GM21381 (cell line): Measurements from ENCODE around the gene TTLL7.

Experiments
- ATAC-seq: cut with Tn5 transposase; IDR thresholded peaks from one replicate; pipeline ENCODE4 v1.9.1; 2021; ENCODE audit warnings: mild to moderate bottlenecking, moderate library complexity; ENCODE audit not compliant: unreplicated experiment

The TTLL7 gene

DNA sequence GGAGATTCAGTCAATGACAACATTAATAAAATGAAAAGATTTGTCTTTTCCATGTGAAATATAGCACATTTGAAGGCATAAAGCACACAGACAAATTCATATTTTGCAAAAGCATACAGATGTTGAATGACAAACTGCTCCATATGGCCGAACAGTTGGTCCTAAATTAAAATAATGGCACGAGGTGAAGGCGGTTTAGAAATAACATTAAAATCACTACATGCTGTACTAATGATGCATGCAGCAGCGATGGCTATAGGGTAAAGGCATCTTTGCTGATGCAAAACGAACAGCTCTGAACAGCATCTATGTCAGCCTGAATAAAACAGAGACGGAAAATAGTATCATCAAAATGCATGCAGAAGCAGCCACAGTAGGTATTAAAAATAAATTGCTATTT is 102.6 kb downstream of the TTLL7 start:
- no peak for ATAC-seq

DNA sequence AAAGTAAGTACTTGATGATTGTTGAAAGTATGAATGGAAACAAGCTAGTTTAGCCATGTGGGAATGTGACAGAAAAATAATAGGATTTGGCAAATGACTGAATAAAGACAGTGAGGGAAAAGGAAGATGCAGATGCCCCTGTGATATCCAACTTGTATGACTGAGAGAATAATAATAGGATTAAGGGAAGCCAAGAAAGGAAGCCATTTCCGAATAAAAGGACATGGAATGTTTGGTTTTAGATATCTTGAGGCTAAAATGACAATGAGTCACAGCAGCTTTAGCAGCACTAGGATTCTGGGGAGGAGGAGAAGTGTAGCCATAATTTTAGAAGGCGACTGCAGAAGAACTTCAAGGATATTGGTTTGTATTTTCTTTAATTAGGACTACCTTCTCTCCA is 109.2 kb downstream of the TTLL7 start:
- ATAC-seq, result no peak

DNA sequence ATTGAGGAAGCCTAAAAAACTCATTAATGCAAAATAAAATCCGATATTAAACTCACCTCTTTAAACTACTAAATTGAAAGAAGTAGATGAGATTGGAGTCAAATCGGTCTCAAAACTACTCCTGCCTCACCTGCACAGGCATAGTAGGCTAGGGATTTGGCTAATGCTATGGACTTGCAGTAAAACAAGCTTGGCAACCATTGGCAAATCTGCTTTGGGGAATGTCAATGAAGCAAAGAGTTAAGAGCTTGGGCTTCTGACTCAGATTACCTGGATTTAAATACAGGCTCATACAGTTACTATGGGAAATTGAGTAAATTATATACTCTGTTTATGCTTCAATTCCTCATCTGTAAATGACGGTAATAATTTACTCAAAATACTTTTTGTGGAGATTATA is 111.4 kb downstream of the TTLL7 start:
- no peak for ATAC-seq

DNA sequence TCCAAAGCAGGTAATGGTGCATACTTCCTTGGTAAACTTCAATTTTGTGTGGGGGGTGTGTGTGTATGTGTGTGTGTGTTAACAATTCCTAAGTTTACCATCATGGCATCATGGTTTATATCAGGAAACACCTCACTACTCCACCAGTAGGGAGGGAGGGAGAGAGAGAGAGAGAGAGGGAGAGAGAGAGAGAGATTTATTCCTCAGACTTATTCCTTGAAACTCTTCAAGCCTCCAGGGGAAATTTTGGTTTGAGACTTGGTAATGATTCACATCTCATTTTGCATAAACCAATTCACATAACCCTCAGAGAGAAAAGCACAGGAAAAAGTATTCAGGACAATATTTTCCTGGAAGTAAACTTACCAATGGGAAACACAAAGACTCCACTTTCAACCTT is 115.0 kb downstream of the TTLL7 start:
- no peak for ATAC-seq

DNA sequence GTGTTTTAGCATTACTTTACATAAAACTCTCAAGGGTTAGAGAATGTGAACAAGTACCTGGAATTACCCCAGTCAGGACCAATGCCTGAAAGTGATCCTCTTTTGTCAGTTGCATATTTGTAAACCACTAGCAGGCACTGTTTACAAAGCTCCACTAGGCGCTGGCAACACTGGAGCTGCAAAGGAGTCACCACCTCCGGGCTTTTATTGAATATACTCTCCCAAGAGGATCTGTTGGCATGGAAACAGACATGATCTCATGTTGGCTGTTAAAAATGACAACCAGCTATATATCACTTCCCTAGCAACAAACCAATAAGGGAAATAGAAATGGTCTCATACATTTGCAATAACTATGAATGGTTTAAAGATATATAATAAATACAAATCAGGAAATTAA is 116.0 kb downstream of the TTLL7 start:
- ATAC-seq, result no peak

DNA sequence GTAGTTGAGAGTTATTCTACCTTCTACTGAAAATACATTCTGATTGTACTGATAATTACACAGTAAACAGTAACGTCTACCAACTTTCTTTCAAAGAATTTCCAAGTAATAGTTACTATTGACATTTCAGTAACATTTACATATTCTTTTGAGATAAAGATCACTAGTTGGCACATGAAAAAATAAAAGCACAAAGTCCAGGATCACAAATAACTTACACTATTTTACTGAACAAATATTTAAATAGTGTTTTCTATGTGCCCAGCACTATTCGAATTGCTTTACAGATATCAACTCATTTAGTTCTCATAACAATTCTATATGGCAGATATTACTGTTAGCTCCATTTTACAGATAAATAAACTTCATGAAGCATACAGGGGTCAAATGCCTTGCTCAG is 126.4 kb downstream of the TTLL7 start:
- ATAC-seq, result no peak

DNA sequence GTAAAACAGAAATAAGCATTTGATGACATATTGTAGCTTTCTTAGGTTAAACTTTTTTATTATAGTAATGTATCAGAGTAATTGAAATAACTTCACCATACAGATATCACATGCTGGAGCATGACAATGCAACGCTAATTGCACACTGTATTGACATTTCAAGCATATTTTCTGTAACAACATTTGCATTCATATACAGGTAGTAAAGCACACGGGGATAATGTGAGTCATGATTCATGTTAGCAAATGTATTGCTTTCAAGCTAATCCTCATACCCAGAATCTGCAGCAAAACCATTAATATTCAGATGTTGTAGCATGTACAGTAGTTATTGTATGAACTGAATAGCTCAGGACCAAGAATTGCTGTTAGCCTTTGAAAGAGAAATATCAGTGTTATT is 133.9 kb downstream of the TTLL7 start:
- no peak for ATAC-seq

DNA sequence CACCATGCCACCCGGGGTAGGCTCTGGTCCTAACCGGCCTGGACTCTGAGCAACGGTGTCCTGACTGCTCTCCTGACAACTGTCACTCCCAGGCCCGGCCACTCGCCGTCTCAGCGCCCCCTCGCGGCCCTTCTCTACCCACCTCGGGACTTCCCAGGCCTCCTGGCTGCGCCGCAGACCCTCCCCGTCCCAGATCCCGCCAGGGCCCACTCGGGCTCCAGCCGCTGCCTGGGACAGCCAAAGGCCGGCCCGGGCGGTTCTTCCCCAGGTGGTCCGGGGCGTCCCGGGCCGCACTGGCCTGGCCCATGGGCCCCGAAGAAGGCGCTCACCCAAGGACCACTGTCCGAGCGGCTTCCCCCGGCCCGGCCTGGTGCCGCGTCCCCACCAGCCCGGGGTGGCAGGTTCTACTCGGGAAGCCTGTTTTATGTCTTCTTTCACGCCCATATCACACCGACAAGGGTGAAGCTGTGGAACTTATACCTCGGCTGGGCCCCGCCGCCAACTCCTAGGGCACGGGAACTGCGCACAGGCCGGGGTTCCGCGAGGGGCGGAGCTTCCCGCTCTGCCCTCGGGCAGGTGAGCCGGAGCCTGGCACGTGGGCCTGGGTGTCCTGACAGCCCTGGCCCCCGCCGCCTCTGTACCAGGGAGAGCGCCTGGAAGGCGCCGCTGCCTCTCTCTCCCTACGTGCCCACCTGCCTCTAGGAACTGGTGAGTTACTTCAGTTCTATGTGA is 138.3 kb downstream of the TTLL7 start:
- ATAC-seq, result peak; percentile 93

DNA sequence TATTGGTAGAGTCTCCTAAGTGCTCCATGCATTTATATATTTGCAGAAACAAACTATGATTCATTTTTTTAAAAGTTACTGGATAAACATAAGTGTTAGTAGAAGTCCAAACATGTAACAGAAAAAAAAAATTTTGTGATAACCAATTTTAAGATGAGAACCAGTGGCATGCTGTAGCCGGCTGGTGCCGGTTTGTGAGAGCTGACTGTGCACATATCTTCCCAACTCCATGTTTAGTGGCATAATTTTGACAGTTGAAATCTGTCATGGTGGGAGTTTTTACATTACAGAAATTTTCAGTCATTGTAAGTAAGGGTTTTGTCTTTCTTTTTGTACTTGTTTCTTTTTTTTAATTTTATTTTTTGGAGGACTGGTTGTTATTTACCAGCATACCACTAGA is 141.2 kb downstream of the TTLL7 start:
- ATAC-seq, result no peak

DNA sequence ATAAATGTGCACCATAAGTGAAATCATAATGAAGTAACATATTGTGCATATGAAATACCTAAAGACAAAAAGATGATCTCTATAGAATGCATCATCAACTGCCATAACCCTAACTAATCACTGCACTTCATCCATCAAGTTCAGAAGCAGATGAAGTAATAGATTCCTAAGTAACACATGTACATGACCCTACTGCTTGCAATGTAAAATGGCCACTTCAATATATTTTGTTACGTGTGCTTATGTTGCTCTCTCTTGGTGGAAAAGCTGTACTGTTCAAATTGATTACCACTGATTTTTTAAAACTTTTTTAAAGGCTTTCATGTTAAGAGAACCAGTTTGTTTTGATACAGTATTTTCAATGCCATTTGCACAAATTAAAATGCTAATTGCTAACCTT is 141.8 kb downstream of the TTLL7 start:
- no peak for ATAC-seq

DNA sequence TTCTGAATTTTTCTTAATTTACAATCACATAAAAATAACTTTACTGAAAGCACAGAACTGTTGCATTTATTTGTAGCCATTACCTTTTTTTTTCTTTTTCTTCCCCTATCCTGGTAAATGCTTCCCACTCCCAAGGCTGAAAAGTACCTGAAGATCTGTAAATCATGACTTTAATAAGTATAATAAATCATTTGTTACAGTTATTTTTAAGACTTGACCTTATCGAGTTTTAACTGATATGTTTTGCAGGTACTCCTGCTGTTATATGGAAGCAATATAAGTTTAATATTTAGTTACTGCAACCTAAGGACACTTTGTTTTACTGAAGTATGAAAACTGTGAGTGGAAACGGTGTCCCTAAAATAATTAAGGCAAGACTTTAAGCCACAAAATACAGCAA is 142.6 kb downstream of the TTLL7 start:
- no peak for ATAC-seq

DNA sequence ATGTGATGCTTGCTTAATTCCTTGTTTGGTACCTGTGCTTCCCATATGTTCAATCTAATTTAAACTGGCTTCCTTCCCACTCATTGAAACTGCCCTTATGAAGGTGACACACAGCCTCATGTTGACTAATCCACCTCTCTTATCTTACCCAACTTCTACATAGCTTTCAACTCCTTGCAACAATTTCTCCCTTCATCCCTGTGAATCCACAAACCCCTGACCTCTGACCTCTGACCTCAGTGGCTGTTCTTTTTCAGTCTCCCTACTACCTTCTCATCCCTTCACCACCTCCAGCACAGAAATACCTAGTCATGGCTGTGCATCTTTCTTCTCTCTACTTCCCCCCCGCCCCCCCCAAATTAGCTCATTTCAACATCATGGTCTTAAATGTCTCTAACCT is 144.5 kb downstream of the TTLL7 start:
- no peak for ATAC-seq

DNA sequence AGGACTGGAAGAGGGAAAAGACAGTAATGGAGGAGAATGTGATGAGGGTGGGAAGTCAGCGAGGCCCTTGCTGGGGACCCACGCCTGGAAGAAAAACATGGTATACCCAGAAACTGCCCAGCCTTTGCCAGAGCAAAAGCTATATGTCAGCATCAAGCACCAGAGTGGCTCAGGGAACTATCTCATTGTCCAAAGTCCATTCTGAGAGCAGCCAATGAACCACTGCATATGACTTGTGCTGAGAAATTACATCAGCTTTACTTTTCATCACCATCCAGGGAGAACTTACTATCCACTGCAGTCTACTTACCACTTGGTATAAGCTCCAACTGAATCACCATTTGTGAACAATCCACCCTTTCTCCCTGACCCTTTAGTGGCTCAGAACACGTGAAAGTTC is 148.1 kb downstream of the TTLL7 start:
- ATAC-seq, result no peak

DNA sequence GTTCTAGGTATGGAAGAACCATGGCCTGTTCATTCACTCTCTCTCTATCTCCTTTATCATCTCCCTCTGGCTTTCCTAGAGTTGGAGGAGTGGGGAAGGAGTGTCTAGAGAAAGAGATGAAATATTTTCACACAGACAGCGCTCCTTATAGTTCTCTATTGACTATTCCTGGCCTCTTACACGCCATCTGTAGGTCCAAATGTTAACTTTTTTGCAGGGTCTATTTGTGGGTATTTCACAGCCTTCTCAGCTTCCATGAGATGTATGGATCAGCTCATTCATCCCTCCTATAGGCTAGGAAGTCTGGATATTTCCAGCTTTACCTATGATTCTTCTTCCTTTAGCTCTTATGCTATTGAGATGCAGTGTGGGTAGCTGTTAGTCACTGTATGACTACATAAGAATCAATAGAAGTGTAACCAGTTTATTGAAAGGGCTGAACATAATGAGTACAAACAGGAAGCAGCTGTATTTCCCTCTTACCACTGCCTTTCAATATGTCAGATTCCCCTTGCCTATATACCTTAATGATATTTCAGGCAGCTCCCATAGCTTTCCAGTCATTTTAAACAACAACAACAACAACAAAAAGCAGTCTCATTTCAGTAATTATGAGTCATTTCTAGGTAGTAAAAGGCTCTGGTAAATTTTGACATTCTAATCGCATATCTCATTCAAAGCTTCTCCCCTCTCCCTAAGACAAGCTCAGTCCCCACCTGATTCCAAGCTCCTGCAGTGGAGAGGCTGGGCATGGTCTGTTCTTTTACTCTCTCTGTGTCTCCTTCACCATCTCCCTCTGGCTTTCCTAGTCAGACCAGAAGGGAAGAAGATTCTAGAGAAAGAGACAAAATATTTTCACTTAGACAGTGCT is 149.5 kb downstream of the TTLL7 start:
- no peak for ATAC-seq

DNA sequence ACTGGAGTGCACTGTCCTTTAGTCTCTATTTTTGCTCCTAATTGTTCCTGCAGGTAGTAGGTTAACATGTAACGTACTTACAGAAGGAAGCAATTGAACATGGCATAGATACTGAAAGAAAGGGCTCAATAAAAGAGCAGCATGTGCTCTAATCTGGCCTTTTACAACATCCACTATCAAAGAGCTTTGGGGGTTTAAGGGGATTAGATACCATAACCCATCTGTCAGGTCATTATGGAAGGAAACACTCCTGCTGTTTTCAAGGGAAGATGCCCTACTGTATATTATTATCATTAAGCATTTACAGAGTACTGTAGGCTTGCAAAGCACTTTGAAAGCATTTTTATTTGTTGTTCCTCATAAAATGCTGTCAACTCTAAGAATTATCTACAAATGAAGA is 152.8 kb downstream of the TTLL7 start:
- no peak for ATAC-seq

DNA sequence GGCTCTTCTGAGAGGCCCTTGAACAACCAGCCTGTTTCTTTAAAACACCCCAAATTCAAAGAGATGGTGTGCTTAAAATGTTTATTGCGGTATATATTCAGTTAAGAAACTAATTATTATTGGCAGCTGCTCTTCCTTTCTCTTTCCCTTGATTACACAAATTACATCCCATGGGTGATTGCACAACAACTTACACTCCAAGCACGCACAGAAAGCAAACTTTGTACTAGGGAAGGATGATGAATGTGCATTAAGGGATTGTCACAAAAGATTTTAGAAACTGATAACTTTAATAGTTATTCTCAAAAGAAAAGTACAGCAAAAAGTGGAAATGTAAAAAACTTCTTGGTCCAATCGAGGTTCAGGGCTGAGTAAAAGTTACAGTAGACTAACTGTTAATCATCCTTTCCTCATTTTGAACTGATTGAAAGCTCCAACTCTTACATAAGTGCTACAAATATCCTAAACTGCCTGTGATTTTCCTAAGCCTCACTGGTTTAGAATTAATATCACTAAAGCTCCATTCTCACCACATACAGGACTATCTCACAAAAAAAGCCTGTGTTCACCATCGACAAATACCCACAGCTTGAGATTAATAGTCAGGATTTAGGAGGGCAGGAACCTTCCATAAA is 153.4 kb downstream of the TTLL7 start:
- ATAC-seq, result no peak

DNA sequence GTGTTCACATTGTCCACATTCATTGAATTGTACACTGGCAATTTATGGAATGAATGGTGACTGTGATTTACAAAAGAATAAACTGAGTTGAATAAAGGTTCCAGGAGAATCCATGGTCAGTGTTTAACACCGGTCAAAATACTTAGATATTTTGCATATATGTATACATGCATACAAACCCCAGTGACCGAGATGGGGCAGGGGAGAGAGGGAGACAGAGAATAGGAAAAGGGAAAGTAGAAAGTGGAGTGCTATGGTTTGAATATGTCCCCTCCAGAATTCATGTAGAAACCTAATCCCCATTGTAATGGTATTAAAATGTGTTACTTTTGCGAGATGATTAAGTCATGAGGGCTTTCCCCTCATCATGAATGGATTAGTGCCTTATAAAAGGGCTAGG is 154.4 kb downstream of the TTLL7 start:
- no peak for ATAC-seq

DNA sequence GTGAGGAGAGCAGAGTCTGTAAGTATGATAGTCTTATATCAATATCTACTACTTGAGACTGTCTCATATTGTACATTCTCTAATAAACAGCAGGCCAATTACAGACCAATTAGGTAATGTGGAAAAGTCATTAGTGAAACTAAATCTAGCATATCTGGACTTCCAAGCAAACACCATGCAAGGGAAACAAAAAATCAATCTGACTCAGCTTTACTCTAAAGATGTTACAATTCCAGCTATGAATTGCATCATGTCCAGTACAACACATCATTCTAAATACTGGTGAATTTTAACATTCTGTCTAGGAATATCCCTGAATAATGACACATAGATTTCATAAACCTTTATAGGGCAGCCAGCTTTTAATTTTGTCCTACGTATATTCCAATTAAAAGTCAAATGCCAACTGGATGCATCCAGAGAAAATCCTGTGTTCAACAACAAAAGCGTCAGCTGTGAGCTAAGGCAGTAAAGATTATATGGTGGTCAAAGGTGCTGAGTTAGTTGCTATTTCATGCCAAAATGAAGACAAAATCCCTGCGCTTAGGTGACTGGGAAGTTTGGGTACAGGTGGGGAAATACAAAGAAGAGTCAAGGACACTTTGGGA is 159.3 kb downstream of the TTLL7 start:
- no peak for ATAC-seq

DNA sequence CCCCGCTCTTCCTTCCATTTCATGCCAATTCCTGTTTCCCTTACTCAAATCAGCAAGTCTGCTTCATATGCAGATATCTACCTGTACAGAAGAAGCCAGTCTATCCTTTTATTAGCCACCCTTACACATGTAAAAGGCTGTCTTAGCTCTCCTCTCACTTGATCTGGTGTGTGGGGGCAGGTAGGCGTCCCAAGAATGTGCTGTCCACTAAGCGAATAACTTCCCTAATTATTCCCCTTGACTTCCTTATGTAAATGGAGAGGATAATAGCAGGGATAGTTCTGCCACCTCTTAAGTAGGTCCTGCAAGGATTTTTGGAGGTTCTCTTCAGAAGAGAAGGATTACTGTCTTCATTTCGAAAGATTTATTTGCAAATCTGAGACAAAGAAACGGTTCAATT is 160.4 kb downstream of the TTLL7 start:
- ATAC-seq, result no peak

DNA sequence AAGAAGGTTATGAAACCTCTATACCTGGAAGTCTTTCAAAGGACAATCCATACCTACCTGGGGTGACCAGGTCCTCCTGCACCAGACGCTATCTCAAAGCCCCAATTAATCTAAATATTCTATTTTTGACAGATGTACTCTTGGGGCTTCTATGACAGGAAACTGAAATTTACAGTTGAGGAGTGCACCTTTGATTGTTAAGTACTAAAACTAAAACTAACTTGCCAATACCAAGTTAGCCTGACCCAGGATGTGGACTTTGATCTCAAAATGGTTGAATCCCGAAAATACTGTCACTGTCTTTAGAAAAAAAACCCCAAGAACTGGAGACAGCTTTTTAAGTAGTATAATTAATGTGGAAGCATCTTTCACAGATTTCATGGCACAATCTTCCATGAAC is 162.4 kb downstream of the TTLL7 start:
- ATAC-seq, result no peak

DNA sequence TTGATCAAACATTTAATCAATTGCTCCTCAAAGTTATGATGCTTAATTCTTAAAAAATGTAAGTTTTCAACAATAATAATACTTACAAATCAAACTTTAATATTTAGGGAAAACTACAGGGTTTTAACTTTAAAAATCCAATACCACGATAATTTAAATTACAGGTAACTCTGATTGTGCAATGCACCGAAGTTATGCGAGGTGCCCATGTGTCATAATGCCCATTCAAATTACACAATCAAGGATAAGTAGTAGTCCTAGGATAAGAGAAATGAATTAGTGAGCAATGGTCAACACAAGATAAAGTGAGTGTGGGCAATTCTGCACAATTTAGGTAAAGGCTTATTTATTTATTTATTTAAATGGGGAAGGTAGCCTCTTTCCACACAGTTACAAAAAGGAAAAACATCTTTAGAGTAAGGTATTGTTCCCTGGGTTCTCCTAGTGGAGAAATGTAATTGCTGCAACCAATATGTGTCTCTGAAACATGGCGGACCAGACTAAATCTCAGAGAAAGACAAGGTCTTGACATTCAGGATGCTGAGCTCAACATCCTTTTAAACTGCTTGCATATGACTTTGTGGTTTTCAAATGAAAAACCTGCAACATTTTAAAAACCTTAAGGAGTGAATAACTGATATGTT is 164.2 kb downstream of the TTLL7 start:
- ATAC-seq, result no peak
